ENCODE results near the gene CALHM5.

DNA sequence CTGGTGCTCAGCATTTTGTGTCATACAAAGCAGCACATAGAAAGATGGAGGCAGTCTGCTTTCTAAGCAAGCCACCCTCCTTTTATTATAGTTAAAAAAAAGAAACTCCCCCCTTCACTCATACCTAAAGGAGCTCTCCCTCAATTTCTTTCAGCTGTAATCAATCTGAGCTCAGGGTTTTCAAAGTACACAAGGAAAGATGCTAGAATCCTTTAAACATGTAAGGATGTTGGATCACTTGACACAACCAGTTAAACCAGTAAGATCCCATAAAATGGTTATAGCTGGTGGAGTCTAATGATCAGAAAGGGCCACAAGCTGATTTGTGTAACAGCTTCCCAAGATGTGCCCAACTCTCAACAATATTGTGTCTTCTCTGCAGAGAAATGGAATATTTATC lies 42.0 kb downstream of the CALHM5 start, which contains the start of gene CALHM4:
- TF ChIP-seq, protein P1, sequence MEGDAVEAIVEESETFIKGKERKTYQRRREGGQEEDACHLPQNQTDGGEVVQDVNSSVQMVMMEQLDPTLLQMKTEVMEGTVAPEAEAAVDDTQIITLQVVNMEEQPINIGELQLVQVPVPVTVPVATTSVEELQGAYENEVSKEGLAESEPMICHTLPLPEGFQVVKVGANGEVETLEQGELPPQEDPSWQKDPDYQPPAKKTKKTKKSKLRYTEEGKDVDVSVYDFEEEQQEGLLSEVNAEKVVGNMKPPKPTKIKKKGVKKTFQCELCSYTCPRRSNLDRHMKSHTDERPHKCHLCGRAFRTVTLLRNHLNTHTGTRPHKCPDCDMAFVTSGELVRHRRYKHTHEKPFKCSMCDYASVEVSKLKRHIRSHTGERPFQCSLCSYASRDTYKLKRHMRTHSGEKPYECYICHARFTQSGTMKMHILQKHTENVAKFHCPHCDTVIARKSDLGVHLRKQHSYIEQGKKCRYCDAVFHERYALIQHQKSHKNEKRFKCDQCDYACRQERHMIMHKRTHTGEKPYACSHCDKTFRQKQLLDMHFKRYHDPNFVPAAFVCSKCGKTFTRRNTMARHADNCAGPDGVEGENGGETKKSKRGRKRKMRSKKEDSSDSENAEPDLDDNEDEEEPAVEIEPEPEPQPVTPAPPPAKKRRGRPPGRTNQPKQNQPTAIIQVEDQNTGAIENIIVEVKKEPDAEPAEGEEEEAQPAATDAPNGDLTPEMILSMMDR (IDR thresholded peaks at IDR 0.05), result no peak
- no peak for TF ChIP-seq POLR2A (IDR thresholded peaks at IDR 0.05)
